NCI-H524 treated with DMSO at 0.1 percent for 48 hours (cell line): ENCODE measurements around the gene RERE.
A peak's percentile ranks its signal among the peaks of the same experiment; 100 is the strongest.

Experiments
- DNase-seq: peaks from one replicate; lab custom pipeline; 2025; lab: John Stamatoyannopoulos, UW

RERE gene

GRCh38 chr1:8817412-8818324, at the start of gene RERE:
Gene RERE (minus strand): TSS chr1:8817640.
- peak; percentile 61 for DNase-seq

- no peak for DNase-seq
These were observed 49.5 kb upstream of the RERE start for GRCh38 chr1:8866792-8867415.

- no peak for DNase-seq
These were observed 48.8 kb upstream of the RERE start for GRCh38 chr1:8866173-8866791.

DNA sequence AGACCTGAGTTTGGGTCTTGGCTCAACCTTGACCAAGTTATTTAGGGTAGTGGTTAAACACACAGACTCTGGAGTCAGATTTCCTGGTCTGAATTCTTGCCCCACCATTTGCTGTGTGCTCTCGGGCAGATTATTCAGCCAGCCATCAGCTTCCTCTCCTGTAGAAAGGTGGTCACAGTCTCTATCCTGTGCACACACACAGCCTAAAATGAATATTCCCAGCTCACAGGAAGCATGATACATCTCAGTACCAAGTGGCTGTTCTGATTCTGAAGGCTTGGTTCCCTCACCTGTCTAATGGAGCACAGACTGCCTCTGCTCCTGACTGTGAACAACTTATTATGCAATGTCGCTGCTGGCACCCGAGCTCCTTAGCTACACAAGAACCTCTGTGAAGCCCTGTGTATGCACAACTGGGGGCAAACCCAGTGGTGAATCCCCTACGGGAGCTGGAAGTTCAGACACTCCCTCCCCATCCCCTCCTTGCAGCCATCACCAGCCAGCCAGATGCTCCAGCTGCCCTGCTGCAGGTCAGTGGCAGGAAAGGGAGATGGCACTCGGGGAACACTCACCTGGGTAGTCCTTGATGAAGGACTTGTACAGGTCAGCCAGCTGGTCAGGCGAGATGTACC, 47.4 kb upstream of the RERE start:
- no peak for DNase-seq

DNA sequence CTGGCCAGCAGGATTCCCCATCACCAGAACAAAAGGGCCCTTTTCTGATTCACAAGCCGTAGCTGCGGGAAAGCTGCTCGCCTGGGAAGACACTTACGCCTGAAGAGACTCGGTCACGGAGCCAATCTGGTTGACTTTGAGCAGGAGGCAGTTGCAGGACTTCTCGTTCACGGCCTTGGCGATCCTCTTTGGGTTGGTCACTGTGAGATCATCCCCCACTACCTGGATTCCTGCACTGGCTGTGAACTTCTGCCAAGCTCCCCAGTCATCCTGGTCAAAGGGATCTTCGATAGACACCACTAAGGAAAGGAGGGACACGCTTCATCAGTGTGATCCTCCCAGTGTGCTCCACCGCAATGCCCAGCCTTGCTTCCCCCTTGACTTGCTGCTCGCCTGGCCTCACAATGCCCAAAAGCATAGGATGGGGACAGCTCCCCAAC, 46.4 kb upstream of the RERE start:
- DNase-seq: no peak

- DNase-seq: no peak
These were observed 45.7 kb upstream of the RERE start for GRCh38 chr1:8863138-8863537.

GRCh38 chr1:8862528-8862927, 45.1 kb upstream of the RERE start:
- DNase-seq: no peak

DNA sequence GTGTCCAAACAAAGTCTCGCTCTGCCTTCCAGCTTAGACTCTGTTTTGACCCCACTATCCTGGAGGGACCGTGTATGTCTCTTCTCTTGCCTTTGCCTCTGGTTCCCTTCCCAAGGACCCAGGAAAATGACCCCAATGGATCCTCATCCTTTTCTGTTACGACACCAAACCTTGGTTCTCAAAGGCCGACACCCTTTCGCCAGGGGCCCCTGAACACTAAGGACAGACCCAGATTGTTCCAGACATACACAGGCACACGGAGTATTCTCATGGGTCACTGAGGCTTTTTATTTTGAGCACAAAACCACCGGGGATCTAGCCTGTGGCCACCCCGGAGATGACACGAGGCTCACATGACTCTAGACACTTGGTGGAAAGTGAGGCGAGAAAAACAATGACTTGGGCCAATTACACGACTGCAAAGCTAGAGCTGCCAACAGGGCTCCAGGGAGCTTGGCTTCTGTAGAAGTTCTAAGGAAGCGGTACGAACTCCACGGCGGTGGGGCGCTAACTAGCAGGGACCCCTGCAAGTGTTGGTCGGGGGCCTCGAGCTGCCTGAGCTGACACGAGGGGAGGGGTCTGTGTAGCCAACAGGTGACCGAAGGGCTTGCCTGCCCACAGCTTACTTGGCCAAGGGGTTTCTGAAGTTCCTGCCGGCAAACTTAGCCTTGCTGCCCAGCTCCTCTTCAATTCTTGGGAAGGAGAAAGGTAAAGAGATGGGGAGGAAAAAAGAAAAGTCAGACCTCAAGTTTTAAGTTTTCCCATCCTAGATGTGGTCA, 43.5 kb upstream of the RERE start:
- DNase-seq: no peak

- DNase-seq: no peak
These were observed 41.7 kb upstream of the RERE start for GRCh38 chr1:8858888-8859706.

DNA sequence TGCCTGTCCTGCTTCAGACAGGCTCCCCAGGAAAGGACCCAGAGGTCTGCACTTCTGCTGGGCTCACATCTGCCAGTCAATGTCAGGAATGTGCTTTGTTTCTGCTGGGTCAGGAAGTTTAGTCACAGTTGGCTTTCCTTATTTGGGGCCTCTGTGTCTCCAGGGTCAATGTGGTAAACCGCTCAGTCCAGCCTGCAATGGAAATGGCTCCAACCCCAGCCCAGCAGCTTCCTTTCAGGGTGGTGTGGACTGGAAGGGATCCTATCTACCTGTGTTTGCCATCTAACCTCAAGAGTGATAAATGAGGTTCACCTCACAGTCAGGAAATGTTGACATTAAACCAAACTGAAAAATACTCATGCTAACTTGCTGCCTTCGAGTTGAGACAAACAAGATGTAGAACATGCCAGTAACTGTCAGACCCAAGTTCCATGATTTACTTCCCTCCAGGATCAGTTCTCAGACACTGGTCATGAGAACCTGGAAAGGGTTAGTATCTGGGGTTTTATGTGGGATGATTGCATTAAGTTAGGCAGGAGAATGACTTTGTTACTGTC, 40.8 kb upstream of the RERE start:
- no peak for DNase-seq

- DNase-seq: no peak
These were observed 39.4 kb upstream of the RERE start for GRCh38 chr1:8856689-8857412.

DNA sequence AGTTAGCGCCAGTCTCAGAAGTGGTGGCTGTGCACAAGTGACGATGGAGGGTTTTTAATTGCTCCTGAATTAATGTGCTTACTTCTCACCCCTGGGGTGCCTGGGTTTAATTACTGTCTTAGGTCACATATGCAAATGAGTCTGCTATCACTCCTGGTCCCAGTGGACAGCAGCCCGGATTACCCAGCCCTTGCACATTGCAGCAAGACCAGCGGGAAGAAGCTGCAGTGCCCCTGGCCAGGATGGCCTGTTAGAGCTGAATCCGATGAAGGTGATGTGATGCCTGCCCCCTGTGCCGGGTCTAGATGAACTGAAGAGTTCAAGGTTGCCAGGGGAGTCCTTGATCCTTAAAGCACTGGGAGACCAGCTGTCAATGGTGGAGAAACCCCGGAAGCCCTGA, 36.8 kb upstream of the RERE start:
- peak; percentile 22 for DNase-seq

GRCh38 chr1:8851060-8851459, 33.6 kb upstream of the RERE start:
- DNase-seq: no peak

- peak; percentile 83 for DNase-seq
These were observed 31.4 kb upstream of the RERE start for GRCh38 chr1:8848663-8849386.

DNA sequence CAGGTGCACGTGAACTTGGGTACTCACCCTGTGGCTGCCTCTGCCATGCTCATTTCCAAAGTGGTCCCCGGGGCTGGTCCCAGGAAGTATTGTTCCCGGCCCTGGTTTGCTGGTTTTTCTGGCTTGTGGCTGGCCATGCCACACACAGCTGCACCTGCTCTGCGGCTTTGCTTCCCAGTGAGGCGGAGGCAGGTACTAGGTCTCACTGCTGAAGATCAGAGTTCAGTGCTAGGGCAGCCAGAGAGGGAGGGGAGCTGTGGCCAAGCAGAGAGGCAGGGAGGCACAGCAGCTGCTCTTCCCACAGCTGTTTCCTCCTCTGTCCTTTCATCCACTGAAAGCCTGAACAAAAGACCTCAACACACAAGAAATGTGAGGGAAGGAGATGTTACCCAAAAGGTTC, 30.6 kb upstream of the RERE start:
- no peak for DNase-seq

GRCh38 chr1:8846263-8846662, 28.8 kb upstream of the RERE start:
- DNase-seq: no peak

DNA sequence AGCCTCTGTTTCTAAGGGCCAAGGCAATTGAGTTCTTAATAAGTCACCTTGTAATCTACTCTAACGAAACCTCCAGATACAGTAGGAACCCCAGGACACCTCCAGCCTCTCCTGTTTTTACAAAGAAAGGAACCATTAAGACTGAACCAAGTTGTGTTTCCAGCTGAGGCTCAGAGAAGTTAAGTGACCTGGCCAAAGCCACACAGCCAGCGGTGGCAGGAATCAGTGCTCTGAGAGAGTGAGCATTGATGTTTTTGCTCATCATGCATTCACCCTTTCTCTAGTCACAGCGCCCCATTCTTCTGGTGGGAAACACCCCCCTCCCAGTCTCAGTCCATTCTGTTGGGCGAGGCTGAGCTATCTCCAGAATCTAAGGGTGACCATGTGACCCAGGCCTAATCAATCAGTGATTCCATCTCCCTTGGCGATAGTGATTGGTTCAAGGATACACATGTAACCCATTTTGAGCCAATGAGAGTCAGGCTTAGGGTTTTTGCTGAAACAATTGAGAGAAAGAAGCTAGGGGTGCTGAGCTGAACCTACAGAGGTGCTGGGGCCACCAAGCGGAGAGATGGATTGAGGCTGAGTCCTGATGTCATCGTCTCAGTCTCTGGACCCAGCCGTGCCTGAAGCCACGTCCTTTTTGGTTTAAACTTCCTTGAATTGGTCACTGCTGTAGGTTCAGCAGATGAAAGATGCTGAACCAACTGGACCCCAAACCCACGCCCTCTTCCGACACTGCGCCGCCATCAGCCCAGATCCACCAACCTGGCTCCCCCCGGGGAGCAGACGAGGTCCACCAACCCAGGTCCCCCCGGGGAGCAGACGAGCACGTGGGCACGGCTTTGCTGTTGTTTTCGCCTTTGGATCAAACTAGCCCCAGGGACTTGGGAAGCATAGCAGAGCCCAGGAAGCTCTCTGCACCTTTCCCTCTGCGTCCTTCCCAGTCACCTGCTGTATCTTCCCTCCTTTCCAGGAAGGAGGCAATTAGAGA, 28.0 kb upstream of the RERE start:
- DNase-seq: no peak

DNA sequence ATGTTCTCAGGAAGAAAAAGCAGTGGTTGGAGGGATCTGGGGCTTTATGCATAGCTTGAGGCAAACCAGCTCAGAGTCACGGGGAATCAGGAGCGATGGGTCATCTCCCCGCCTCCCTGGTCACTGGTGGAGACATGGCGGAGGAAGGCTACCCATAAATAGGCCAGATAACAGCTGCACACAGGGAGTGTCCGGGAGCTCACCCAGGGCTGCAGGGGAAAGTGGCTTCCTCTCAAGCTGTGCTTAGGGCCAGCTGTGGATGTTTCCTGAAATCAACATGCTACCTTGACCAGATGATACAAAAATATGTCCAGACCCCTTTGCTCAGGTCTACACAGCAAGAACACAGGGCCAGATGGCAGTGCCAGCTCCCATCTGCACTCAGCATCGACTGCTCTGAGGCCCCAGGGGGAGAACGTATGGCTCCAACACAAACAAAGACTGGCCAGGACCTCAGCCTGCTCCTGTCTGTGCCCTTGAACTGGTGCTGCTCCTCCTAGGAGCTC, 27.1 kb upstream of the RERE start:
- peak; percentile 91 for DNase-seq
